Activated gamma-delta T cell treated with Interleukin-2 at 50 U/mL for 16 hours (primary cell): ENCODE data around the gene BRAF.
"Not testable (repeated sequence)": the region's sequence is repeated elsewhere in the genome, so short reads cannot be mapped to it uniquely, and the experiment has no call there.

Experiments used
- DNase-seq: peaks from one replicate; pipeline ENCODE4 v3.0.0-alpha.2; 2020

BRAF gene

DNA sequence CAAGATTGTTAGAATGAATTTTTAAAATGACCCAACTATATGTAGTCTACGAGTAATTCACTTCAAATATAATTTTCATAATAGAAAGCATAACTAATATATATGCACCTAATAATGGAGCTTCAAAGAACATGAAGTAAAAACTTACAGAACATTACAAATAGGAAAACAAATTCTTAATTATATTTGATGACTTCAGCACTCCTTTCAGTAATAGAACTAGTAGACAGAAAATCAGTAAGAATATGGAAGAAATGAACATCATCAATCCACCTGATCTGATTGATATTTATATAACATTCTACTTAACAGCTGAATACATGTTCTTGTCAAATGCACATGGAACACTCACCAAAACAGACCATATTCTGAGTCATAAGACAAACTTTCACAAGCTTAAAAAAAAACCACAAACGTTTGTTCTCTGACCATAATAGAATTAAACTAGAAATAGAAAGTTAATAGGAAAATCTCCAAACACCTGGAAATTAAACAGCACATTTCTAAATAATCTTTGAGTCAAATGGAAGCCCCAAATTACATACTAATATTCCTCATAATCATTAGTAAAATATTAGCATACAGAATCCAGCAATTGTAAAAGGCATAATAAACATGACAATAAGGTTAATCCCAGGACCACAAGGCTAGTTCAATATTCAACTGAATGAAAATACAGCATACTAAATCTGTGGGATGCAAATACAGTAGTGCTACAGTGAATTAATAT, 48.0 kb downstream of the BRAF start:
- DNase-seq = no peak

GRCh38 chr7:140873434-140873833, 51.3 kb downstream of the BRAF start:
- DNase-seq = no peak

- DNase-seq = no peak
Measured at GRCh38 chr7:140870003-140870402, 54.7 kb downstream of the BRAF start.

- no peak for DNase-seq
Measured at GRCh38 chr7:140869430-140869829, 55.3 kb downstream of the BRAF start.

DNA sequence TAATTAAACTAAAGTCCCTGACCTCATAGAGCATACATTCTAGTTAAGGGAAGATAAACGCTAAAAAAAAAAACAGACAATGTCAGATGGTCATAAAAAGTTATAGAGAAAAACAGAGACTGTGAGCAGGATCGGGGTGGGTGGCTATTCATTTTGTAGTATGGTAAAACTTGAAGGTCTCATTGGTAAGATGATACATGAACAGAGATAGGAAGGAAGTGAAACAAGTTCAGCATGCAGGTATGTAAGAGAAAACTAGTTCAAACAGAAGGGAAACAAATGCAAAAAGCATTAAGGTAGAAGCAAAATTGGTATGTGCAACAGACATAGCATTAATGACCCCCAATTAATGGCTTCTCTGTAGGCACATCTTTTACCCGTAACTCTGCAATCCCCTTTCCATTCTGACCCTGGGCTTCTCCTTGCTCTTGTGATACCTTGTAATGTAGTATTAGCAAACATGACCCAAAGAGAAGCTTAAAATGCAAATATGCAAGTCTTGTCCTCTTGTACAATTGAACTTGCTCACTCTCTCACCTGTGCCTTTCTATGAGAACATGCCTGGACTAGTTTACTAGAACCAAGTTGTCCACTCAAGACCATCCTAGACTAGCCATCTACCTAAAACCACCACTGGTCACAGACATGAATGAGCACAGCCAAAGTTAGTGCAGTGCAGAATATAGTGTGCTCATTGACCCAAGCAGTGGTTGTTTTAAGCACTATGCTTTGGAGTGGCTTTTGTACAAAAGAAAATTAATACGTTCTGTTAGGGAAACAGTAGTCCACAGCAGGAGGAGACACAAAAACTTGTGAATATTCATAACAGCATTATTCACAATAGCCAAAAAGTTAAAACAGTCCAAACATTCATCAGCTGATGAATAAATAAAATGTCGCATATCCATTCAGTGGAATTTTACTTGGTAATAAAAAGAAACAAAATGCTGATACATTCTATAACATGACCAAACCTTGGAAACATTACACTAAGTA, 57.0 kb downstream of the BRAF start:
- DNase-seq = no peak

GRCh38 chr7:140866926-140867325, 57.8 kb downstream of the BRAF start:
- no peak for DNase-seq

- DNase-seq = no peak
Measured at GRCh38 chr7:140864732-140865131, 60.0 kb downstream of the BRAF start.

DNA sequence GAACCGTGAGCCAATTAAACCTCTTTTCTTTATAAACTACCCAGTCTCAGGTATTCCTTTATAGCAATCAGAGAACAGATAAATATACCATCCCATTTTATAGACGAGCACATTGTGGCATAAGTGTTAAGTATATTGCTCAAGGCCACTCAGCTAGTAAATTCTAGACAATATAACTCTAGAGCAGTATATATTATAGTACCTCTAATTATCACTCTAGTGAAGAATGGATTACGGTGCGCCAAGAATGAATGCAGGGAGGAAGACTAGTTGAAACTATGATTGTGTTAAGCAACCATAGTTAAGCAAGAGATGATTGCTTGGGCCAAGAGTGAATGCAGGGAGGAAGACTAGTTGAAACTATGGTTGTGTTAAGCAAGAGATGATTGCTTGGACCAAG, 60.9 kb downstream of the BRAF start:
- no peak for DNase-seq

GRCh38 chr7:140863184-140863583, 61.5 kb downstream of the BRAF start:
- DNase-seq = no peak

DNA sequence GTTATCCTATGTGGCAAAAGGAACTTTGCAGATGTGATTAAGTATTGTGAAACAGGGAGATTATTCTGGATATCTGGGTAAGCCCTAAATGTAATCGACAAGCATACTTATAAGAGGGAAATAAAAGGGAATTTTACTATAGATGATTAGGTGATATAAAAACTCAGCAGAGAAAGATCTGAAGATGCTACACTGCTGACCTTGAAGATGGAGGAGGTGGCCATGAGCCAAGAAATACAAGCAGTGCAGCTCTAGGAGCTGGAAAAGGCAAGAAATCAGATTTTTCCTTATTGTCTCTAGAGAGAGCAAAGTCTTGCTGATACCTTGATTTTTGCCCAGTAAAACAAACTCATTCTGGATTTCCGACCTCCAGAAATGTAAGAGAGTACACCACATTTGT, 67.7 kb downstream of the BRAF start:
- no peak for DNase-seq

DNA sequence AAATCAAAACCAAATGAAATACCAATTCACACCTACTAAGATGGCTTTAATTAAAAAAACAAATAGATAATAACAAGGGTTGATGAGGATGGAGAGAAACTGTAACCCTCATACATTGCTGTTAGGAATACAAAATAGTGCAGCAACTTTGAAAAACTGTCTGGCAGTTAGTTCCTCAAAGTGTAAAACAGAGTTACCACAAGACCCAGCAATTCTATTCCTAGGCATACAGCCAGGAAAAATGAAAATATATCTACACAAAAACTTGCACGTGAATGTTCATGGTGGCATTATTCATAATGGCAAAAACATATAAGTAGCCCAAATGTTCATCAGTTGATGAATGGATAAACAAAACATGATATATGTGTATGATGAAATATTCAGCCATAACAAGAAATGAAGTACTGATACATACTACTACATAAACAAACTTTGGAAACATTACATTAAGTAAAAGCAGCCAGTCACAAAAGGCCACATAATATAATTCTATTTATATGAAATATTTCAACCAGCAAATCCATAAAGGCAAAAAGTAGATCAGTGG, 83.5 kb downstream of the BRAF start:
- no peak for DNase-seq

GRCh38 chr7:140831724-140832123, 93.0 kb downstream of the BRAF start:
- DNase-seq = no peak

- no peak for DNase-seq
Measured at GRCh38 chr7:140829720-140830119, 95.0 kb downstream of the BRAF start.

GRCh38 chr7:140828741-140829140, 96.0 kb downstream of the BRAF start:
- no peak for DNase-seq

DNA sequence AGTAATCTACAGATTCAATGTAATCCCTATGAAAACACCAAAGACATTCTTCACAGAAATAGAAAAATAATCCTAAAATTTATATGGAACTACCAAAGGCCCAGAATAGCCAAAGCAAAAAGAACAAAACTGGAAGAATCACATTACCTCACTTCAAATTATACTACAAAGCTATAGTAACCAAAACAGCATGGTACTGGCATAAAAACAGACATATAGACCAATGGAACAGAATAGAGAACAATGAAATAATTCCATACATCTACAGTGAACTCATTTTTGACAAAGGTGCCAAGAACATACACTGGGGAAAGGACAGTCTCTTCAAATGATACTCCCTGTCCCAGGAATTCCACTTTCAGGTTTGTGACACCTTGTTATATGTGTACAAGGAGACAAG, 107.3 kb downstream of the BRAF start:
- DNase-seq = not testable (repeated sequence)

DNA sequence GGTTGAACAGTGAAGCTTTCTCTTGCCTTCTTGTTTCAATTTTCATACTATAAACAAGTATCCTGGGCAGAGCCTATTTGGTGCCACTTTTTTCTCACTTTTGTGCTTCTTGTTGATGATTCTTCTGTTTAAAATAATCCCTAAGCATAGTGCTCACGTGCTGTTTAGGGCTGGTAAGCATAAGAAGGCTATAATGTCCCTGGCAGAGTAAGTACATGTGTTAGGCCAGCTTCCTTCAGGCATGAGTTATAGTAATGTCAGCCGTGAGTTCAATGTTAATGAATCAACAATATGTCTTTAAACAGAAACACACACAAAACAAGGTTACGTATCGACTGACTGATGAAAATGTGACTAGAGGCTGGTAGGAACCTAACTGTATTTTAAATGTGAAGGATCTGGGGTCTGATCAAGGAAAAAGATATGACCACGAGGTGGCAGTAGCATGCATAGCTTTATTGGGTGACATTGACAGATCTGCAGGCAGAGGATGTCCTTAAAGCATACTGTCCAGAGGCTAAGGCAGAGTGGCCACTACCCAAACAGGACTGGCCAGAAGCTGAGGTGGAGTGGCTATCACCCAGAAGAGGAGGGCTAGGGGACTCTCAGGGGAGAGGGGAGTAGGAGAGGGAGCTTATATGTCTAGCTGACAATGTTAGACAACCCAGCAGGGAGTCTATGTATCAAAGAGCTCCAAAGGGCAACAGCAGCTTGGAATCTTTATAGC, 113.7 kb downstream of the BRAF start:
- peak; percentile 63 for DNase-seq

DNA sequence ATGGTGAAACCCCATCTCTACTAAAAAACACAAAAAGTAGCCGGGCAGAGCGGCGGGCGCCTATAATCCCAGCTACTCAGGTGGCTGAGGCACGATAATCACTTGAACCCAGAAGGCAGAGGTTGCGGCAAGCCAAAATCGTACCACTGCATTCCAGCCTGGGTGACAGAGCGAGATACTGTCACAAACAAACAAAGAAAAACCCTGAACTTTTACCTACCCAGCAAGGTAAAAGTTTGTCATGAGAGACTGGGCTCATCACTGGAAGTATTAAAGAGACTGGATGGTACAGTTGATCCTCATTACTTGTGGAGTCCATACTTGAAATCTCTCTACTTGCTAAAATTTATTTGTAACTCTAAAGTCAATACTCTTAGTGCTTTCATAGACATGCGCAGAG, 114.3 kb downstream of the BRAF start:
- DNase-seq = no peak

- DNase-seq = no peak
Measured at GRCh38 chr7:140778975-140779374, 145.8 kb downstream of the BRAF start.

- DNase-seq = no peak
Measured at GRCh38 chr7:140778568-140778967, 146.2 kb downstream of the BRAF start.

- DNase-seq = no peak
Measured at GRCh38 chr7:140774371-140774770, 150.4 kb downstream of the BRAF start.

DNA sequence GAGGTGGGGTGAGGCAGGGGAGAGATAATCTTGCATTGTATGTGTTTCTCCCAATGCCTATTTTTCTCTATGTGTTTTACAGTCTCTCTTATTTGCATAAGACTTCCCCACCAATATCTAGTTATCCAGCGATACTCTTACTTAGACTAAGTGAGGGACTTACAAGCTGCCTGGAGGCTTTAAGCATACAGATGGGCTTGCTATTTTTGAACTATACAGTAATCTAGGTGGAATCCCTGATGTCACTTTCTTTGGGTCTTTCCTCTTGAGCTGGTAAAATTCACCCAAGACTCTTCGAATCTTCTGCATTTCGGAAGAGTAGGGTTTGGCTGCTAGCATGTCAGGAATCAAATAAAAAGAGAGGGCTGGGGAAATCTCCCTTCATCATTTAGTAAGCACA, 151.6 kb downstream of the BRAF start:
- no peak for DNase-seq

GRCh38 chr7:140771826-140772225, 152.9 kb downstream of the BRAF start:
- no peak for DNase-seq

DNA sequence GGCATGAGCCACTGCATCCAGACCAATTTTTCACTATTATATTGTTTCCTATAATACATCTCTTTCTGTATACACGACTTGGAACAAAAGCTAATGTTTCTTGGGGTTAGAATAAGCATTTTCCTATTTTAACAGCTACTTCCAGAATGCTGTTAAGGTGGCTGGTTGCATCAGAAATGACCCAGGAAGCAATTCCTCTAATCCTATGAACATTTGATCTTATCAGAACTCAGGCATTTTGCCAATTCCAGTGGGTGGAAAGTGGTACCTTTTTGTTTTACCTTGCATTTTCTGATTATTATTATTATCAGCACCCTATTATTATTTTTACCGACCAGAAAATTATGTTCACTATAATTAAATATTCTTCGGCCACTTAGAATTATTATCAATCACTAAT, 154.9 kb downstream of the BRAF start:
- DNase-seq = no peak
